ENCODE results near the gene PSMA2.

DNA sequence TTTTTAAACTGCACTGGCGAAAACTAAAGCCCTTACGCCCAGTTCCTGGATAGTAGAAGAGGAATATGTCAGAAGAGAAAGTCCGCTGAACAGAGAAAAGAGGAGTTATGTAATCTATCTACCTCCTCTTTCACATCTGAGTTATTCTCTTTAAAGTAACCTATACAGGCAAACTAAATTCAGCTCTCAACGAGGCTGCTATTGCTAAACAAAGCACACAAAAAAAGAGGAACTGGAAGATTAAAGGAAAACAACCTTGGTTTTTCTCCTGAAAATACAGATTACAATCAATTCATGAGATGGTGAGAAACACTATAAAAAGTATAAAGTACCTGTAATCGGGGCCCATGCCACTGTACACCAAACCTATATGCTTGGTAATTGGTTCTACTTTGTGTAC lies 5.8 kb downstream of the PSMA2 start:
- no peak for TF ChIP-seq POLR2A (IDR thresholded peaks at IDR 0.05)
- TF ChIP-seq CTCF (IDR thresholded peaks at IDR 0.05 in 8 of 11, conservative IDR thresholded peaks at IDR 0.05 in 3 of 11): no peak
